CD8-positive, alpha-beta memory T cell (primary cell): ENCODE measurements around the gene SCO2. TPM values are rescaled to one million over a fixed set of nuclear protein-coding genes. Genes with fewer than 3 reads are reported as not detected.

Experiments used
- CTCF ChIA-PET: fragments of 350-600 bp; sonication (Branson Sonifier 250); formaldehyde crosslinking; loops from one replicate; lab custom pipeline; 2021; ENCODE audit warnings: antibody characterized with exemption; lab: Charles Lee
- POLR2A ChIA-PET: fragments of 350-600 bp; sonication (Branson Sonifier 250); formaldehyde crosslinking; loops from one replicate; lab custom pipeline; 2021; ENCODE audit warnings: antibody characterized with exemption; lab: Charles Lee
- DNase-seq, 5 donors: peaks; one replicate each; pipeline versions ENCODE4 v3.0.0 to v3.0.0-alpha.2; 2020 to 2022; ENCODE audit warnings: mixed read lengths in 1 of 5
- H3K27ac ChIP-seq: one replicate; pipeline ENCODE4 v1.7.0; 2013; ENCODE audit warnings: low read depth, mild to moderate bottlenecking, low read length, moderate library complexity
- H3K27me3 ChIP-seq: 2 replicates; pipeline ENCODE4 v1.7.0; 2013; ENCODE audit warnings: low read length, mild to moderate bottlenecking; ENCODE audit not compliant: insufficient read depth, poor library complexity, severe bottlenecking
- H3K36me3 ChIP-seq: 2 replicates; pipeline ENCODE4 v1.7.0; 2013; ENCODE audit warnings: mild to moderate bottlenecking, low read length, moderate library complexity; ENCODE audit not compliant: insufficient read depth
- H3K4me1 ChIP-seq: 2 replicates; pipeline ENCODE4 v1.7.0; 2013; ENCODE audit warnings: mild to moderate bottlenecking, low read length, moderate library complexity; ENCODE audit not compliant: insufficient read depth
- H3K4me3 ChIP-seq: 2 replicates; pipeline ENCODE4 v1.7.0; 2013; ENCODE audit warnings: mild to moderate bottlenecking, low read length
- H3K9me3 ChIP-seq: 2 replicates; pipeline ENCODE4 v1.7.0; 2013; ENCODE audit warnings: mild to moderate bottlenecking, low read length
- H3K27ac Mint-ChIP-seq, 8 donors: one replicate each; pipeline ENCODE4 v1.8.0; 2020 to 2021; ENCODE audit warnings: mixed read lengths in 8 of 8, mild to moderate bottlenecking in 6 of 8, inconsistent platforms in 3 of 8, moderate library complexity in 3 of 8
- H3K27me3 Mint-ChIP-seq, 2 donors: one replicate each; pipeline ENCODE4 v1.8.0; 2020 to 2021; ENCODE audit warnings: mixed read lengths in 2 of 2, mild to moderate bottlenecking in 1 of 2, moderate library complexity in 1 of 2
- H3K36me3 Mint-ChIP-seq, 3 donors: one replicate each; pipeline ENCODE4 v1.8.0; 2020 to 2021; ENCODE audit warnings: mixed read lengths in 3 of 3, inconsistent platforms in 1 of 3, mild to moderate bottlenecking in 1 of 3
- H3K4me1 Mint-ChIP-seq, 3 donors: one replicate each; pipeline ENCODE4 v1.8.0; 2020 to 2021; ENCODE audit warnings: mixed read lengths in 3 of 3, inconsistent platforms in 1 of 3, mild to moderate bottlenecking in 1 of 3
- H3K4me3 Mint-ChIP-seq, 7 donors: one replicate each; pipeline ENCODE4 v1.8.0; 2020 to 2021; ENCODE audit warnings: mixed read lengths in 7 of 7, mild to moderate bottlenecking in 6 of 7, moderate library complexity in 4 of 7, inconsistent platforms in 2 of 7
- H3K9me3 Mint-ChIP-seq, 5 donors: one replicate each; pipeline ENCODE4 v1.8.0; 2020 to 2022; ENCODE audit warnings: mixed read lengths in 5 of 5, mild to moderate bottlenecking in 3 of 5, moderate library complexity in 2 of 5, inconsistent platforms in 1 of 5
- polyA plus RNA-seq: library from polyadenylated mRNA; unstranded; fragments of 300-500 nt; fragmentation: Illumina TruSeq; gene quantifications from one replicate; pipeline ENCODE4 v1.2.3, GENCODE V29; 2021
- total RNA-seq, 2 experiments: library from RNA; stranded (reverse); gene quantifications; one replicate each; pipeline ENCODE4 v1.2.3, GENCODE V29; 2021

The SCO2 gene
- total and polyA plus RNA-seq, 3 experiments from 2014 or later: 2.4 to 6.5 (median 3.5) TPM

DNA sequence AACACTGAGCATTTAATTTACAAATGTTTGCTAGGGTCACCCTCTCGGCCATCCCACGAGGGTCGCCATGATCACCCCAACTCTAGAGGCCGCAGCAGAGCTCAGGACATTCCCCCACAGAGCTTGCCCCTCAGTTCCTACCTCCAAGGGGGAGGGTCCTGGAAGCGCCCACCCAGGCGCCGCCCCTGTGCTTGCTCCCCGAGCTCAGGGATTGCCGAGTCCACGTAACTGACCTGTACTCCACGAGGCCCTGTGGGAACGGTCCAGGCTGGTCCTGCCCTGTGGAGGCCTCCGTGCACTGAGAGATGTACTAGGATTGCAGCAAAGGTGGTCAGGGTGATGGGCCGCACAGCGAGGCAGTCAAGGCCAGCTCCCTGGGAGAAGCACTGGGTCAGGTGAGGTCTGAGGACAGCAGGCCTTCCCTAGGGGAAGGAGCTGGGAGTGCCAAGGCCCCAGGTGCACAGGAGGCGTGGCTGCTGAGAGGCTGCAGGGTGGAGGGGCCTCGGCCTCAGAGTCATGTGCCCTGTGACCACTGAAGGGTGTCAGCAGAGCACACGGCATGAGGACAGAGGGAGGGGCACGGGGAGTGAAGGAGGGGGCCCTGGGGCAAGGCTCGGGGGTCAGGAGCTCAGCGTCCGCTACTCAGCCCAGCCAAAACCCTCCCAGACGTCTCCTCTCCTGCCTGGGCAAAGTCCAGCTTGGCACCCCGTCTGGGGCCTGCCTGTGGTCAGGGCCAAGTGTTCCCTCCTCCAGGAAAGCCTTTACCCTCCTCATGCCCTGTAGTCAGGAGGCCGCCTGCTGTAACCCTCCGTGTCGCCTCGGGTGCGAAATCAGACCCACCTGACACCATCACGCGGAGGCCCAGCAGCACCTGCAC, 41.2 kb downstream of the SCO2 start:
- no peak overlapping the region for H3K27ac Mint-ChIP-seq
- peaks cover 4 to 11% of the 10 kb centered on the region in 2 donors for H3K27me3 Mint-ChIP-seq
- no peak overlapping the region for H3K27ac ChIP-seq
- no peaks in the 10 kb centered on the region for H3K36me3 Mint-ChIP-seq
- H3K4me1 ChIP-seq: no peaks in the 10 kb centered on the region
- peaks cover 7 to 8% (median 7%) of the 10 kb centered on the region in 3 donors for H3K4me1 Mint-ChIP-seq
- H3K27me3 ChIP-seq: no peaks in the 10 kb centered on the region
- H3K9me3 Mint-ChIP-seq: no peaks in the 10 kb centered on the region
- DNase-seq: no peak
- CTCF ChIA-PET: interaction anchor here (0.8 to 3.3 kb wide), 2 partner anchors 13 to 142 kb away, joined by 3 to 11 read pairs; no protein-coding TSS in a partner anchor
- H3K4me3 Mint-ChIP-seq: peak overlapping the region in 1 of 7 donors; percentile 44
- H3K9me3 ChIP-seq: no peaks in the 10 kb centered on the region
- H3K36me3 ChIP-seq: no peaks in the 10 kb centered on the region
- H3K4me3 ChIP-seq: no peak overlapping the region
- POLR2A ChIA-PET: no interaction called here

DNA sequence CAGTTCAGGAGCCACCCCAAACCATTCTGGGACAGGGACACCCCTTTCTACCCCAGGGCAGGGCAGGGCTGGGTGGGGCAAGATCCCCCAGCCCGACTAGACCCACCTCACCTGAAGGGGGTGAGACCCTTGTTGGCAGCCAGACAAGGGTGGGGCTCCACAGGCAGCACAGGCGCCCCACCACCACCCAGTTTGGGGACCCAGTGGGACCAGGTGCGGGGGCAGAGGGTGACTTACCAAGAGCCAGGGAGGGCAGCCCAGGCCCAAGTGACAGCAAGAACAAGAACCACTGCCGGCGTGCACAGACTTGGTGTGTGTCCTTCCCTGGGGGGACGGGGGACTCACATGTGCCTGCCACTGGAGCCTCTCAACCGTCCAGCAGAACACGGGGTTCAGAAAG, 41.8 kb downstream of the SCO2 start:
- H3K27ac Mint-ChIP-seq: no peak overlapping the region
- no peaks in the 10 kb centered on the region for H3K9me3 ChIP-seq
- peaks cover 7 to 8% (median 7%) of the 10 kb centered on the region in 3 donors for H3K4me1 Mint-ChIP-seq
- H3K4me1 ChIP-seq: no peaks in the 10 kb centered on the region
- H3K9me3 Mint-ChIP-seq: no peaks in the 10 kb centered on the region
- H3K4me3 ChIP-seq: no peak overlapping the region
- no peak for DNase-seq
- H3K4me3 Mint-ChIP-seq: no peak overlapping the region
- no peak overlapping the region for H3K27ac ChIP-seq
- CTCF ChIA-PET: interaction anchor here (0.8 to 3.3 kb wide), 4 partner anchors 10 to 141 kb away, joined by 3 to 11 read pairs (median 4); no protein-coding TSS in a partner anchor
- H3K27me3 ChIP-seq: no peaks in the 10 kb centered on the region
- peaks cover 4 to 11% of the 10 kb centered on the region in 2 donors for H3K27me3 Mint-ChIP-seq
- POLR2A ChIA-PET: interaction anchor here (0.6 kb wide), 1 partner anchor 9 kb away, joined by 4 read pairs; no protein-coding TSS in a partner anchor
- H3K36me3 ChIP-seq: no peaks in the 10 kb centered on the region
- no peaks in the 10 kb centered on the region for H3K36me3 Mint-ChIP-seq

DNA sequence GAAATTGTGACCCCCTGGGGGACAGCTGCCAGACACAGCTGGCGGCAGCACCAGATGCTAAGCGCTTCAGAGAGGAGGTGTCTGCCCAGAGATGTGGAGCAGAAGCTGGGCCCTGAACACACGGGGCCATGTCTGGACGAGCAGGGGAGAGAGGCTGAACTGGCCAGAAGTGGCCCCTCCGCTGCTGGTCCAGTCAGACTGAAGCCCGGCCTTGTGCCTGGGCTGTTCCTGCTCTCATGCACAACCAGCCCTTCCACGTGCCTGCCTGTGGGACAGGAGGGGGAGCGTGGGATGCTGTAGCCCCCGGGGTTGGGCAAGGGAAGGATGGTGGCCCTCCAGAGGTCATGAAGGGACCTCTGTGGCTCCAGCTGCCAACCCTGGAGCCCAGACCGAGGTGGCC, 42.3 kb downstream of the SCO2 start:
- Mint-ChIP-seq H3K9me3 (no peaks in the 10 kb centered on the region), H3K4me3 (peak overlapping the region in 2 of 7 donors; percentile 23 to 25), H3K27ac (peak overlapping the region in 1 of 8 donors; percentile 24), H3K27me3 (peaks cover 4 to 11% of the 10 kb centered on the region in 2 donors), H3K36me3 (no peaks in the 10 kb centered on the region), H3K4me1 (peaks cover 7 to 8% (median 7%) of the 10 kb centered on the region in 3 donors)
- Histone ChIP-seq H3K4me3 (no peak overlapping the region), H3K27ac (no peak overlapping the region), H3K36me3 (no peaks in the 10 kb centered on the region), H3K27me3 (no peaks in the 10 kb centered on the region), H3K9me3 (no peaks in the 10 kb centered on the region), H3K4me1 (no peaks in the 10 kb centered on the region)
- CTCF ChIA-PET: interaction anchor here (1.0 to 1.3 kb wide), 2 partner anchors 10 to 141 kb away, joined by 4 read pairs; no protein-coding TSS in a partner anchor
- no peak for DNase-seq
- POLR2A ChIA-PET: interaction anchor here (0.6 kb wide), 1 partner anchor 10 kb away, joined by 4 read pairs; no protein-coding TSS in a partner anchor

DNA sequence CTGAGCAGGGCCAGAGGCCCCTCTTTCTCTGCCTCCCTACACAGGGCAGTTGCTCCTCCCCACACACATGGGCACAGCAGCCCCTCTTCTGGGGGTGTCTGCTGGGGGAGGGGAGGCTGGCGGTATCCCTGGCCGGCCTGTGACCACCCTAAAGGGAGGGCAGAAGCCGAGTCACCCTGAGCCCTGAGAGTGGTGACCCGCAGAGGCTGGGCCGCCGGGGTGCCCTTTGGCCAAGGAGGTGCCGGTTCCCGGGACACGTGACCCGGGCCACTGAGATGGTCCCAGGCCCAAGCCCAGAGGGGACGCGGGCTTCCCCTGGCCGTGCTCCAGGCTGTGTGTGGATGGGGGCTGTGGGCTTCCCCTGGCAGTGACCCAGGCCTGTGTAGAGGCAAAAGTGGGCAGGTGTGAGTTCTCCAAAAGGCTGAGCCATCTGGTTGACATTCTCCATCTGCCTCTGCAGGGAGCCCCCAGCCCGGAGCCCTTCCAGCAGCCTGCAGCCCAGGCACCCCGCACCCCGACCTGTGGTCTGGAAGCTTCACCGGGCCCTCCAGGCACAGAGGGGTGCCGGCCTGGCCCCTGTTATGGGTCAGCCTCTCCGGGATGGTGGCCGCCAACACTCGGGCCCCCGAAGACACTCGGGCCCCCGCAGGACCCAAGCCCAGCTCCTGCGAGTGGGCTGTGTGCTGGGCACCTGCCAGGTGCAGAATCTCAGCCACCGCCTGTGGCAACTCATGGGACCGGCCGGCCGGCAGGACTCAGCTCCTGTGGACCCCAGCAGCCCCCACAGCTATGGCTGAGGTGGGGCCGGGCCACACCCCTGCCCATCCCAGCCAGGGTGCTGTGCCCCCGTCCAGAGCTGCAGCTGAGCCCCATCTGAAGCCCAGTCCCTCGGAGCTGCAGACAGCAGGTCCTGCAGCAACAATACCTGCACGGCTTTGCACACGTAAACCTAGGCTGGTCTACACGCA, 43.0 kb downstream of the SCO2 start:
- Mint-ChIP-seq H3K4me1 (peaks cover 7 to 8% (median 7%) of the 10 kb centered on the region in 3 donors), H3K36me3 (no peaks in the 10 kb centered on the region), H3K4me3 (peak overlapping the region in 6 of 7 donors; percentile 49 to 84 (median 69)), H3K9me3 (no peaks in the 10 kb centered on the region), H3K27me3 (peaks cover 4 to 11% of the 10 kb centered on the region in 2 donors), H3K27ac (peak overlapping the region in 1 of 8 donors; percentile 29)
- no peaks in the 10 kb centered on the region for H3K4me1 ChIP-seq
- H3K9me3 ChIP-seq: no peaks in the 10 kb centered on the region
- no peak for DNase-seq
- H3K27me3 ChIP-seq: no peaks in the 10 kb centered on the region
- no peaks in the 10 kb centered on the region for H3K36me3 ChIP-seq
- H3K4me3 ChIP-seq: peak overlapping the region; percentile 47
- H3K27ac ChIP-seq: no peak overlapping the region
- CTCF ChIA-PET: interaction anchor here (1.0 to 1.3 kb wide), 2 partner anchors 9 to 140 kb away, joined by 4 read pairs; no protein-coding TSS in a partner anchor
- POLR2A ChIA-PET: interaction anchor here (1.0 kb wide), 1 partner anchor 43 kb away, joined by 6 read pairs; the partner anchor contains the start of gene SCO2

DNA sequence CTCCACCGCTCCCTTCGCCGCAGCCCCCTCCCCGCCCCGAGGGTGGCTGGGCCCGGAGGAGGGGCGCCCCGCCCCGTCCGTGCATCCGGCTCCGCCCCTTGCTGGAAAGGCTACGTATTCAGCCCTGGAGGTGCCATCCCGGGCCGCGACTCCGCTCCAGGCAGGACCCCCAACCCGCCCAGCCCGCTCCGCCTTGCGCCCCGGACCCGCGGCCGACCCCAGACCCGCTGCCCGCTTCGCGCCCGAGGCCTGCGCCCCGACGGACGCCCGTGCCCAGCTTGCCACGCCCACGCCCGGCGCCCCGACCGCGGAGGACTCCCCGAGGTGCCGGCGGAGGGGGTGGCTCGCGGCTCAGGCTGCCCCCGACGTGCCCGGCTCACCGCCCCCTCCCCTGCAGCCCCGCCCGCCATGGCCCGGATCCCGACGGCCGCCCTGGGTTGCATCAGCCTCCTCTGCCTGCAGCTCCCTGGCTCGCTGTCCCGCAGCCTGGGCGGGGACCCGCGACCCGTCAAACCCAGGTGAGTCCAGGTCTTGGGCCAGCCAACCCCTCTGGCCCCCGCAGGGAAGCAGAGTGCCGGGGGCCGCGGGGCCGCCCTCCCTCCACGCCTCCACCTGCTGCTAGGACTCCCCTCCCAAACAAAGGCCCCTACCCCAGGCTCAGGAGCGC, 43.8 kb downstream of the SCO2 start, which contains the start of gene ADM2:
ADM2 (plus strand) TSS at position 104 of the 667 bp plus-strand sequence; CDS start at position 409, 305 bp downstream.
- H3K9me3 Mint-ChIP-seq: no peaks in the 10 kb centered on the region
- peak within 1 kb of the TSS; percentile 70 to 85 (median 72) for H3K4me3 Mint-ChIP-seq
- ChIA-PET CTCF (interaction anchor here (2.1 kb wide), 1 partner anchor 44 kb away, joined by 5 read pairs; the partner anchor contains the start of gene SCO2), POLR2A (interaction anchor here (0.7 to 1.0 kb wide), 2 partner anchors 11 to 44 kb away, joined by 5 to 6 read pairs; partner anchors contain the start of gene SCO2)
- H3K27ac ChIP-seq: no peak within 1 kb of the TSS
- no peaks in the 10 kb centered on the region for H3K36me3 ChIP-seq
- H3K4me1 Mint-ChIP-seq: peaks cover 7 to 8% (median 7%) of the 10 kb centered on the region in 3 donors
- H3K9me3 ChIP-seq: no peaks in the 10 kb centered on the region
- H3K27me3 Mint-ChIP-seq: peaks cover 4 to 11% of the 10 kb centered on the region in 2 donors
- H3K4me1 ChIP-seq: no peaks in the 10 kb centered on the region
- H3K36me3 Mint-ChIP-seq: no peaks in the 10 kb centered on the region
- H3K4me3 ChIP-seq: peak within 1 kb of the TSS; percentile 47
- peak; percentile 56 to 79 (median 62) for DNase-seq
- no peaks in the 10 kb centered on the region for H3K27me3 ChIP-seq
- peak within 1 kb of the TSS in 2 of 8 donors; percentile 62 to 78 for H3K27ac Mint-ChIP-seq

DNA sequence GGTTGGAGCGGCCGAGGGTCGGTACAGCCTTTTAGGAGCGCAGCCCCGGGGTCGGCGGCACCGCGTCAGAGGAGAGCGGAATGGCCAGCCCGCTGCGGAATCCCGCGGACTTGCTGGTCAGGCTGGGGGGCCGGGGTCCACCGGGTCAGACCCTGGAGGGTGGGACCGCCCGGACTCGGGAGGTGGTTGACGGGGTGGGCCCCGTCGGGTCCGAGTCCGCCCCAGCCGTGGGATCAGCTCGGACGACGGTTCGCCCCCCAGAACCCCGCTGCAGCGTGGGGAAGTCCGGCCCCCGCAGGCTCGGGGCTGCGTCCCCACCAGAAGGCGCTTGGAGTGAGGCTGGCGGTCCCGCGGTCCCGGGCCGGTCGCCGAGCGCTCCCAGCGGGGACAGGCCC, 44.4 kb downstream of the SCO2 start:
- CTCF ChIA-PET: interaction anchor here (2.1 kb wide), 1 partner anchor 45 kb away, joined by 5 read pairs; the partner anchor contains the start of gene SCO2

More for the DNA sequence above, 44.4 kb downstream of the SCO2 start:
- Histone ChIP-seq H3K27ac (no peak overlapping the region), H3K4me1 (no peaks in the 10 kb centered on the region), H3K27me3 (no peaks in the 10 kb centered on the region), H3K9me3 (no peaks in the 10 kb centered on the region), H3K4me3 (no peak overlapping the region), H3K36me3 (no peaks in the 10 kb centered on the region)
- no peaks in the 10 kb centered on the region for H3K36me3 Mint-ChIP-seq
- peaks cover 2 to 7% of the 10 kb centered on the region in 2 donors for H3K27me3 Mint-ChIP-seq
- DNase-seq: no peak
- no peaks in the 10 kb centered on the region for H3K9me3 Mint-ChIP-seq
- peaks cover 7 to 8% (median 7%) of the 10 kb centered on the region in 3 donors for H3K4me1 Mint-ChIP-seq
- peak overlapping the region in 6 of 7 donors; percentile 50 to 73 (median 62) for H3K4me3 Mint-ChIP-seq
- H3K27ac Mint-ChIP-seq: no peak overlapping the region
- POLR2A ChIA-PET: interaction anchor here (0.7 to 1.0 kb wide), 2 partner anchors 11 to 44 kb away, joined by 5 to 6 read pairs; partner anchors contain the start of gene SCO2
